CD1c-positive myeloid dendritic cell (primary cell): Measurements from ENCODE around the gene APOA5.

Experiments used
- DNase-seq: peaks from one replicate; pipeline ENCODE4 v3.0.0-alpha.2; 2016; ENCODE audit errors: extremely low spot score

APOA5 gene

GRCh38 chr11:116800610-116801009, 8.9 kb upstream of the APOA5 start:
- DNase-seq: no peak

GRCh38 chr11:116798368-116798767, 6.7 kb upstream of the APOA5 start:
- no peak for DNase-seq

GRCh38 chr11:116797816-116798215, 6.1 kb upstream of the APOA5 start:
- no peak for DNase-seq

GRCh38 chr11:116796548-116796947, 4.9 kb upstream of the APOA5 start:
- DNase-seq: no peak

- DNase-seq: no peak
Measured at GRCh38 chr11:116794851-116795250, 3.2 kb upstream of the APOA5 start.

- DNase-seq: peak; percentile 17
Measured at GRCh38 chr11:116793772-116794097, 2.1 kb upstream of the APOA5 start.

- no peak for DNase-seq
Measured at GRCh38 chr11:116792869-116793771, 1.4 kb upstream of the APOA5 start.

GRCh38 chr11:116792144-116792868, 627 bp upstream of the APOA5 start:
- DNase-seq: no peak

- peak; percentile 80 for DNase-seq
Measured at GRCh38 chr11:116791002-116791812, 472 bp downstream of the APOA5 start.

- no peak for DNase-seq
Measured at GRCh38 chr11:116790167-116791001, 1.3 kb downstream of the APOA5 start.

- DNase-seq: no peak
Measured at GRCh38 chr11:116788975-116789374, 2.7 kb downstream of the APOA5 start.

GRCh38 chr11:116788534-116788933, 3.1 kb downstream of the APOA5 start:
- DNase-seq: no peak

- DNase-seq: peak; percentile 92
Measured at GRCh38 chr11:116787786-116788486, 3.7 kb downstream of the APOA5 start, which contains the start of gene ZPR1. ZPR1 (minus strand) TSS chr11:116788023; CDS start chr11:116787990, 33 bp downstream.

GRCh38 chr11:116787436-116787785, 4.3 kb downstream of the APOA5 start:
- DNase-seq: no peak

GRCh38 chr11:116786966-116787365, 4.7 kb downstream of the APOA5 start:
- no peak for DNase-seq

- DNase-seq: no peak
Measured at GRCh38 chr11:116786326-116786725, 5.4 kb downstream of the APOA5 start.

GRCh38 chr11:116782728-116783127, 9.0 kb downstream of the APOA5 start:
- DNase-seq: no peak

- DNase-seq: no peak
Measured at GRCh38 chr11:116778556-116778955, 13.1 kb downstream of the APOA5 start.

GRCh38 chr11:116777056-116777455, 14.6 kb downstream of the APOA5 start:
- no peak for DNase-seq

- no peak for DNase-seq
Measured at GRCh38 chr11:116776522-116776984, 15.1 kb downstream of the APOA5 start.

- DNase-seq: no peak
Measured at GRCh38 chr11:116775975-116776374, 15.7 kb downstream of the APOA5 start.
